ENCODE data around the gene SCYL2.

DNA sequence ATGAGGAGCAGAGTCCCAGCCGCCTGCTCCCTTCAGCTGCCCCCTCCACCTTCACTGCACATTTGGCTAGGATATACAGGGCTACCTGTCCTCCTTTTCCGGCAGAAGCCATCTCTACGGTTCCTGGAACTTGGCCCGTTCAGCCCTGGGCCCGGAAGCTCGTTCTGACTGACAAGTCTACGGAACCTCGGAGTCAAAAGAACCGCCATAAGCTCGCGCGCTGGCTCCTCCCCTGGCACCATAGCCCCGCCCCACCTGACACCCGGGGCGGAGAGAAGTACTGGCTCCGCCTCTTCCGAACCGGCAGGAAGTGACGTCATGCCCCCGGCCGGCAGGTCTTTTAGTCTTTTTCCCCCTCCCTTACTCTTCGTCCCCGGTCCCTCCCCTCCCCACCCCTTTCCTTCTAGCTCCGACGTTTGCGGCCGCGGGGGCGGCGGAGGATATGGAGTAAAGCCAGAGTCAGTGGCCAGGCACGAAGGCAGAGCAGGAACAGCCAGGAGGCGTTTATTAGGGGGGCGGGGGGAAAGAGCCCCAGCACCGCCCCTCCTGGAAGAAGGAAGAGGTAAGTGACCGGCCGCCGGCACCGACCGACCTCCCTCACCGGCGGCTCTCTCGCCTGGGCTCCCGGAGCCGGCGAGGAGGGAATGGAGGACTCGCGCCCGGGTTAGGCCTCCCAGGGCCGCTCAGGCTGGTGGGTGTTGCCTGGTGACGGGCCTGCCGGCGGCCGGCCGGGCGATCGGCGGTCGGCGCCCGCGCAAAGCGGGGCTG is at the start of gene SCYL2, which contains the start of gene DEPDC4:
- TF ChIP-seq, protein P1, sequence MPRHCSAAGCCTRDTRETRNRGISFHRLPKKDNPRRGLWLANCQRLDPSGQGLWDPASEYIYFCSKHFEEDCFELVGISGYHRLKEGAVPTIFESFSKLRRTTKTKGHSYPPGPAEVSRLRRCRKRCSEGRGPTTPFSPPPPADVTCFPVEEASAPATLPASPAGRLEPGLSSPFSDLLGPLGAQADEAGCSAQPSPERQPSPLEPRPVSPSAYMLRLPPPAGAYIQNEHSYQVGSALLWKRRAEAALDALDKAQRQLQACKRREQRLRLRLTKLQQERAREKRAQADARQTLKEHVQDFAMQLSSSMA (CRISPR knock-in tag; IDR thresholded peaks at IDR 0.05), result no peak
- TF ChIP-seq MTA3 (CRISPR knock-in tag; IDR thresholded peaks at IDR 0.05), result no peak
- TF ChIP-seq KLF9 (CRISPR knock-in tag; IDR thresholded peaks at IDR 0.05; ENCODE audit: low read depth), result no peak
- no peak for TF ChIP-seq TRIM24 (CRISPR knock-in tag; IDR thresholded peaks at IDR 0.05)
- 0 out of 2 replicates have a peak, but pooled peaks have one; percentile 3 for TF ChIP-seq CTCF (CRISPR knock-in tag; IDR thresholded peaks at IDR 0.05)
- TF ChIP-seq TAF1 (CRISPR knock-in tag; IDR thresholded peaks at IDR 0.05), result peak; percentile 75
- TF ChIP-seq, protein P2, sequence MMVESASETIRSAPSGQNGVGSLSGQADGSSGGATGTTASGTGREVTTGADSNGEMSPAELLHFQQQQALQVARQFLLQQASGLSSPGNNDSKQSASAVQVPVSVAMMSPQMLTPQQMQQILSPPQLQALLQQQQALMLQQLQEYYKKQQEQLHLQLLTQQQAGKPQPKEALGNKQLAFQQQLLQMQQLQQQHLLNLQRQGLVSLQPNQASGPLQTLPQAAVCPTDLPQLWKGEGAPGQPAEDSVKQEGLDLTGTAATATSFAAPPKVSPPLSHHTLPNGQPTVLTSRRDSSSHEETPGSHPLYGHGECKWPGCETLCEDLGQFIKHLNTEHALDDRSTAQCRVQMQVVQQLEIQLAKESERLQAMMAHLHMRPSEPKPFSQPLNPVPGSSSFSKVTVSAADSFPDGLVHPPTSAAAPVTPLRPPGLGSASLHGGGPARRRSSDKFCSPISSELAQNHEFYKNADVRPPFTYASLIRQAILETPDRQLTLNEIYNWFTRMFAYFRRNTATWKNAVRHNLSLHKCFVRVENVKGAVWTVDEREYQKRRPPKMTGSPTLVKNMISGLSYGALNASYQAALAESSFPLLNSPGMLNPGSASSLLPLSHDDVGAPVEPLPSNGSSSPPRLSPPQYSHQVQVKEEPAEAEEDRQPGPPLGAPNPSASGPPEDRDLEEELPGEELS (CRISPR knock-in tag; IDR thresholded peaks at IDR 0.05), result no peak
- no peak; the same call in 1 of the 2 replicates for TF ChIP-seq NCOR1 (IDR thresholded peaks at IDR 0.05; ENCODE audit: borderline replicate concordance, low read length)
- TF ChIP-seq, protein P3, sequence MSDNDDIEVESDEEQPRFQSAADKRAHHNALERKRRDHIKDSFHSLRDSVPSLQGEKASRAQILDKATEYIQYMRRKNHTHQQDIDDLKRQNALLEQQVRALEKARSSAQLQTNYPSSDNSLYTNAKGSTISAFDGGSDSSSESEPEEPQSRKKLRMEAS (IDR thresholded peaks at IDR 0.05), result no peak; the same call in 1 of the 2 replicates
- TF ChIP-seq ZNF431 (CRISPR knock-in tag; IDR thresholded peaks at IDR 0.05; ENCODE audit: borderline replicate concordance, low read depth), result 0 out of 2 replicates have a peak, but pooled peaks have one; percentile 4
- peak; percentile 72; the same call in 1 of the 2 replicates for TF ChIP-seq JUN (CRISPR knock-in tag; IDR thresholded peaks at IDR 0.05)

Measured in HepG2 (cell line).